K562 (cell line): Measurements from ENCODE around the gene GPR153. TPM values are rescaled to one million over a fixed set of nuclear protein-coding genes. Genes with fewer than 3 reads are reported as not detected.

Source experiments
- HIVEP1 ChIP-seq: fragments of 250-450 bp; sonication (Bioruptor Pico); IDR thresholded peaks from 2 replicates; pipeline ENCODE4 v1.4.0; 2020; ENCODE audit warnings: mild to moderate bottlenecking
- HMGXB4 ChIP-seq: sonication (generic); formaldehyde crosslinking; IDR thresholded peaks from 2 replicates; pipeline ENCODE4 v1.8.1; 2023; ENCODE audit warnings: mild to moderate bottlenecking, missing genetic modification reagents
- ZBTB40 ChIP-seq, 2 experiments: fragments of 450-650 bp in 1 of 2; sonication (generic) in 1 of 2; formaldehyde crosslinking in 1 of 2; IDR thresholded peaks; 2 replicates each; pipeline versions ENCODE4 v1.7.1 to v1.9.0; 2016 to 2022; ENCODE audit warnings: inconsistent platforms in 1 of 2, mild to moderate bottlenecking in 1 of 2, missing genetic modification reagents in 1 of 2
- ZNF143 ChIP-seq: sonication (generic); formaldehyde crosslinking; IDR thresholded peaks from 2 replicates; pipeline ENCODE4 v1.9.0; 2022; ENCODE audit warnings: mild to moderate bottlenecking, missing genetic modification reagents
- ZNF311 ChIP-seq: fragments of 250-450 bp; sonication (Bioruptor Pico); IDR thresholded peaks from 2 replicates; pipeline ENCODE4 v1.4.0; 2020; ENCODE audit warnings: mild to moderate bottlenecking, moderate library complexity
- ZNF445 ChIP-seq: fragments of 250-450 bp; sonication (Bioruptor Pico); IDR thresholded peaks from 2 replicates; pipeline ENCODE4 v1.4.0; 2020; ENCODE audit warnings: low read depth, mild to moderate bottlenecking, moderate library complexity
- ZNF696 ChIP-seq: fragments of 250-450 bp; sonication (Bioruptor Pico); conservative IDR thresholded peaks from 2 replicates; pipeline ENCODE4 v1.4.0; 2020; ENCODE audit warnings: mild to moderate bottlenecking, moderate library complexity
- polyA plus RNA-seq, 8 experiments: library from polyadenylated mRNA; depleted of rRNA in 4 of 8; stranded (reverse) in 5 of 8; unstranded in 3 of 8; fragments of >200 nt; fragmentation: Nextera tagmentation in 2 of 8; fragmentation: Illumina TruSeq in 1 of 8; extraction: Ambion mirVana in 2 of 8; extraction: Trizol in 1 of 8; gene quantifications; 2 replicates each; pipeline versions ENCODE4 v1.2.1 to v1.2.3, GENCODE V29; 2011 to 2014; ENCODE audit warnings: inconsistent platforms in 1 of 8, missing spikeins in 1 of 8
- total RNA-seq, 7 experiments: library from RNA; depleted of rRNA in 6 of 7; stranded (reverse); fragments of >200 nt in 6 of 7; fragmentation: Illumina TruSeq in 2 of 7; extraction: Trizol in 2 of 7; gene quantifications; 2 replicates each; pipeline versions ENCODE4 v1.2.1 to v1.2.3, GENCODE V29; 2011 to 2021; ENCODE audit warnings: low replicate concordance in 1 of 7
- TF ChIP-seq, protein P1 (sequence below): fragments of 250-450 bp; sonication (Bioruptor Pico); IDR thresholded peaks from 2 replicates; pipeline ENCODE4 v1.4.0; 2020

GPR153 gene
- total and polyA plus RNA-seq, 9 of the 15 experiments (the other 6 are each of a cell fraction or from before 2014, with no cell fraction given), result 0.01 to 1.5 (median 0.51) TPM

DNA sequence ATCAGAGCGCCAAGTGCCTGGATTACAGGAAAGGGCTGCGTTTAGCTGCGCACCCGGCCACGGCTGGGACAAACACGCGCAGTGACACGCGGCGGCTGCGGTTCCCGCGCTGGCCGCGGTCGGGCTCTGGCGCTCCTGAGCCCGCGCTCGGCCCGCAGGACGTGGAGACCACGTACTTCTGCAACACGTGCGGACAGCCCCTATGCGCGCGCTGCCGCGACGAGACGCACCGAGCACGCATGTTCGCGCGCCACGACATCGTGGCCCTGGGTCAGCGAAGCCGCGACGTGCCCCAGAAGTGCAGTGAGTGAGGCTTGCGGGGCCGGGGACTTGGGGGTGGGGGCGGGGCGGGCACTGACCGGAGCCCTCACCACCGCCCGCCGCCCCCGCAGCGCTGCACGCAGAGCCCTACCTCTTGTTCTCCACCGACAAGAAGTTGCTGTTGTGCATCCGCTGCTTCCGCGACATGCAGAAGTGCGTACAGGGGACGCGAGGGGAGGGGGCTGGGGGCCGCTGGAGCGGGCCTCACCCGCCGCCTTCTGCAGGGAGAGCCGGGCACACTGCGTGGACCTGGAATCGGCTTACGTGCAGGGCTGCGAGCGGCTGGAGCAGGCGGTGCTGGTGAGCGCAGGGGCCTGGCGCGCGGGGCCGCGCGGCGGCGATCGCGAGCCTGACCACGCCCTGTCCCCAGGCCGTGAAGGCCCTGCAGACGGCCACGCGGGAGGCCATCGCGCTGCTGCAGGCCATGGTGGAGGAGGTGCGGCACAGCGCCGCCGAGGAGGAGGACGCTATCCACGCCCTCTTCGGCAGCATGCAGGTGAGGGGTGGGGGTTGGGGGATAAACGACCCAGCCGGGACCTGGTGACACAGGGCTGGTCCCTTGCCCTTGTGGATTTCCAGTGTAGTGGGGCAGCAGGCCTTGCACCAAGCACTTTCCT, 51.9 kb downstream of the GPR153 start (continued):
- TF ChIP-seq HMGXB4 (CRISPR knock-in tag) (peak; percentile 81; the same call in 1 of the 2 replicates), ZNF311 (CRISPR knock-in tag) (no peak), ZNF445 (no peak), ZBTB40 (IDR thresholded peaks at IDR 0.05) (no peak), ZBTB40 (CRISPR knock-in tag; IDR thresholded peaks at IDR 0.05) (no peak), ZNF696 (CRISPR knock-in tag) (no peak), HIVEP1 (CRISPR knock-in tag) (no peak), ZNF143 (CRISPR knock-in tag) (no peak)
- TF ChIP-seq, protein P1, sequence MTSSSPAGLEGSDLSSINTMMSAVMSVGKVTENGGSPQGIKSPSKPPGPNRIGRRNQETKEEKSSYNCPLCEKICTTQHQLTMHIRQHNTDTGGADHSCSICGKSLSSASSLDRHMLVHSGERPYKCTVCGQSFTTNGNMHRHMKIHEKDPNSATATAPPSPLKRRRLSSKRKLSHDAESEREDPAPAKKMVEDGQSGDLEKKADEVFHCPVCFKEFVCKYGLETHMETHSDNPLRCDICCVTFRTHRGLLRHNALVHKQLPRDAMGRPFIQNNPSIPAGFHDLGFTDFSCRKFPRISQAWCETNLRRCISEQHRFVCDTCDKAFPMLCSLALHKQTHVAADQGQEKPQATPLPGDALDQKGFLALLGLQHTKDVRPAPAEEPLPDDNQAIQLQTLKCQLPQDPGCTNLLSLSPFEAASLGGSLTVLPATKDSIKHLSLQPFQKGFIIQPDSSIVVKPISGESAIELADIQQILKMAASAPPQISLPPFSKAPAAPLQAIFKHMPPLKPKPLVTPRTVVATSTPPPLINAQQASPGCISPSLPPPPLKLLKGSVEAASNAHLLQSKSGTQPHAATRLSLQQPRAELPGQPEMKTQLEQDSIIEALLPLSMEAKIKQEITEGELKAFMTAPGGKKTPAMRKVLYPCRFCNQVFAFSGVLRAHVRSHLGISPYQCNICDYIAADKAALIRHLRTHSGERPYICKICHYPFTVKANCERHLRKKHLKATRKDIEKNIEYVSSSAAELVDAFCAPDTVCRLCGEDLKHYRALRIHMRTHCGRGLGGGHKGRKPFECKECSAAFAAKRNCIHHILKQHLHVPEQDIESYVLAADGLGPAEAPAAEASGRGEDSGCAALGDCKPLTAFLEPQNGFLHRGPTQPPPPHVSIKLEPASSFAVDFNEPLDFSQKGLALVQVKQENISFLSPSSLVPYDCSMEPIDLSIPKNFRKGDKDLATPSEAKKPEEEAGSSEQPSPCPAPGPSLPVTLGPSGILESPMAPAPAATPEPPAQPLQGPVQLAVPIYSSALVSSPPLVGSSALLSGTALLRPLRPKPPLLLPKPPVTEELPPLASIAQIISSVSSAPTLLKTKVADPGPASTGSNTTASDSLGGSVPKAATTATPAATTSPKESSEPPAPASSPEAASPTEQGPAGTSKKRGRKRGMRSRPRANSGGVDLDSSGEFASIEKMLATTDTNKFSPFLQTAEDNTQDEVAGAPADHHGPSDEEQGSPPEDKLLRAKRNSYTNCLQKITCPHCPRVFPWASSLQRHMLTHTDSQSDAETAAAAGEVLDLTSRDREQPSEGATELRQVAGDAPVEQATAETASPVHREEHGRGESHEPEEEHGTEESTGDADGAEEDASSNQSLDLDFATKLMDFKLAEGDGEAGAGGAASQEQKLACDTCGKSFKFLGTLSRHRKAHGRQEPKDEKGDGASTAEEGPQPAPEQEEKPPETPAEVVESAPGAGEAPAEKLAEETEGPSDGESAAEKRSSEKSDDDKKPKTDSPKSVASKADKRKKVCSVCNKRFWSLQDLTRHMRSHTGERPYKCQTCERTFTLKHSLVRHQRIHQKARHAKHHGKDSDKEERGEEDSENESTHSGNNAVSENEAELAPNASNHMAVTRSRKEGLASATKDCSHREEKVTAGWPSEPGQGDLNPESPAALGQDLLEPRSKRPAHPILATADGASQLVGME (CRISPR knock-in tag), result no peak
